ENCODE measurements around the gene ASCC2. TPM values are rescaled to one million over a fixed set of nuclear protein-coding genes. Genes with fewer than 3 reads are reported as not detected.

Gene ASCC2
- total RNA-seq, 1 experiment from 2014 or later, result 43.3 TPM

- POLR2A ChIA-PET (ENCODE audit: unreplicated experiment), result no interaction called here
- peak overlapping the region; percentile 67 for H3K4me2 ChIP-seq
- peaks cover 50% of the 10 kb centered on the region for H3F3A ChIP-seq (ENCODE audit: insufficient read depth, low read depth)
- no peaks in the 10 kb centered on the region for H3K9me2 ChIP-seq (ENCODE audit: insufficient read depth)
- H3K4me3 ChIP-seq, result no peak overlapping the region
- no peaks in the 10 kb centered on the region for H3K9me3 ChIP-seq (ENCODE audit: insufficient read depth, low read depth)
- DNase-seq, result no peak
- no peak for TF ChIP-seq CTCF (conservative IDR thresholded peaks at IDR 0.05)
- TF ChIP-seq EZH2 (IDR thresholded peaks at IDR 0.05; ENCODE audit: low read depth), result no peak
- H3K27ac ChIP-seq, result peak overlapping the region; percentile 71; the same call in 1 of the 2 replicates
- peaks cover 11% of the 10 kb centered on the region; the same call in 1 of the 2 replicates for H3K79me2 ChIP-seq (ENCODE audit: low read depth)
- H3K36me3 ChIP-seq (ENCODE audit: low read depth), result peaks cover 33% of the 10 kb centered on the region
- intact Hi-C loops (cut with micrococcal nuclease; ENCODE audit: unreplicated experiment), result no loop called here
- CTCF ChIA-PET, result no interaction called here
- H3K27me3 ChIP-seq (ENCODE audit: insufficient read depth, low read depth), result no peaks in the 10 kb centered on the region
- H2AFZ ChIP-seq, result no peak overlapping the region
- H3K4me1 ChIP-seq (replicated peaks; ENCODE audit: insufficient read depth), result peaks cover 72% of the 10 kb centered on the region
- no peaks in the 10 kb centered on the region for H4K20me1 ChIP-seq (ENCODE audit: insufficient read depth)
- BruUV-seq (replicated peaks), result no TSS peak
Measured at GRCh38 chr22:29810216-29810615, 27.9 kb downstream of the ASCC2 start.

DNA sequence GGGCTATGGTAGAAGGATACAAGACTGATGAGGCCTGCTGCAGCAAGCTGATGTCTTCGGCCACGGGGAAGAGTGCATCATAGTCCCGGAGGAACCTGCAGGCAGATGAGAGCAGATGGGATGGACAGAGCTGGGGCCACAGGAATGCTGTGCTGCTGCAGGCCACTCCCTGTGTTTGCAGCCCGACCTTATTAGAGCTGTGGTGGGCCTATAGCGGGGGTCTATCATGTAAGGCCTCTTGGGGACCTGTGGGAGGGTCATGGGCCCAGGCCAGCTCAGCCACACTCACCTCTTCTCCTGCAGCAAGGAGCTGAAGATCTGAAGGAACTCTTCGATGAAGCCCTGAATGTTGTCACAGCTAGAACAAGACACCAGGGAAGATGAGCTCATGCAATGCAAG is 31.9 kb downstream of the ASCC2 start:
- ChIA-PET CTCF (interaction anchor here (0.6 kb wide), 1 partner anchor 199 kb away, joined by 3 read pairs; no protein-coding TSS in a partner anchor), POLR2A (ENCODE audit: unreplicated experiment) (no interaction called here)
- no TSS peak for BruUV-seq (replicated peaks)
- Histone ChIP-seq H3K27ac (no peak overlapping the region), H3K36me3 (ENCODE audit: low read depth) (peaks cover 28% of the 10 kb centered on the region; the same call in 1 of the 2 replicates), H3K4me1 (replicated peaks; ENCODE audit: insufficient read depth) (peaks cover 47% of the 10 kb centered on the region), H3K79me2 (ENCODE audit: low read depth) (0 out of 2 replicates have a peak, but pooled peaks cover 11% of the 10 kb centered on the region), H2AFZ (no peak overlapping the region), H3K9me2 (ENCODE audit: insufficient read depth) (no peaks in the 10 kb centered on the region), H3F3A (ENCODE audit: insufficient read depth, low read depth) (peaks cover 17% of the 10 kb centered on the region), H3K4me3 (no peak overlapping the region), H4K20me1 (ENCODE audit: insufficient read depth) (no peaks in the 10 kb centered on the region), H3K4me2 (no peak overlapping the region), H3K9me3 (ENCODE audit: insufficient read depth, low read depth) (no peaks in the 10 kb centered on the region), H3K27me3 (ENCODE audit: insufficient read depth, low read depth) (no peaks in the 10 kb centered on the region)
- DNase-seq, result no peak
- TF ChIP-seq EZH2 (IDR thresholded peaks at IDR 0.05; ENCODE audit: low read depth), result no peak
- no peak for TF ChIP-seq CTCF (conservative IDR thresholded peaks at IDR 0.05)
- intact Hi-C loops (cut with micrococcal nuclease; ENCODE audit: unreplicated experiment), result no loop called here

GRCh38 chr22:29804985-29805384 is 33.1 kb downstream of the ASCC2 start:
- Histone ChIP-seq H2AFZ (no peak overlapping the region), H3K27me3 (ENCODE audit: insufficient read depth, low read depth) (no peaks in the 10 kb centered on the region), H3K79me2 (ENCODE audit: low read depth) (0 out of 2 replicates have a peak, but pooled peaks cover 2% of the 10 kb centered on the region), H3K4me1 (replicated peaks; ENCODE audit: insufficient read depth) (peaks cover 47% of the 10 kb centered on the region), H3K9me2 (ENCODE audit: insufficient read depth) (no peaks in the 10 kb centered on the region), H3K4me2 (peak overlapping the region; percentile 18; the same call in 1 of the 2 replicates), H3K4me3 (no peak overlapping the region), H3K9me3 (ENCODE audit: insufficient read depth, low read depth) (no peaks in the 10 kb centered on the region), H3F3A (ENCODE audit: insufficient read depth, low read depth) (peaks cover 18% of the 10 kb centered on the region), H4K20me1 (ENCODE audit: insufficient read depth) (no peaks in the 10 kb centered on the region), H3K36me3 (ENCODE audit: low read depth) (peaks cover 21% of the 10 kb centered on the region; the same call in 1 of the 2 replicates), H3K27ac (no peak overlapping the region)
- peak in 1 of 2 experiments; percentile 51 for DNase-seq
- TF ChIP-seq EZH2 (IDR thresholded peaks at IDR 0.05; ENCODE audit: low read depth) (no peak), CTCF (conservative IDR thresholded peaks at IDR 0.05) (no peak)
- intact Hi-C loops (cut with micrococcal nuclease; ENCODE audit: unreplicated experiment), result no loop called here
- ChIA-PET CTCF (no interaction called here), POLR2A (ENCODE audit: unreplicated experiment) (no interaction called here)
- BruUV-seq (replicated peaks), result no TSS peak

Measured in PC-9 (cell line).